ENCODE results near the gene PRKCE. TPM values are rescaled to one million over a fixed set of nuclear protein-coding genes. Genes with fewer than 3 reads are reported as not detected.

The PRKCE gene
- total and polyA plus RNA-seq, 2 of the 8 experiments (the other 6 are each of a cell fraction or from before 2014, with no cell fraction given): 0.54 to 2.1 TPM

DNA sequence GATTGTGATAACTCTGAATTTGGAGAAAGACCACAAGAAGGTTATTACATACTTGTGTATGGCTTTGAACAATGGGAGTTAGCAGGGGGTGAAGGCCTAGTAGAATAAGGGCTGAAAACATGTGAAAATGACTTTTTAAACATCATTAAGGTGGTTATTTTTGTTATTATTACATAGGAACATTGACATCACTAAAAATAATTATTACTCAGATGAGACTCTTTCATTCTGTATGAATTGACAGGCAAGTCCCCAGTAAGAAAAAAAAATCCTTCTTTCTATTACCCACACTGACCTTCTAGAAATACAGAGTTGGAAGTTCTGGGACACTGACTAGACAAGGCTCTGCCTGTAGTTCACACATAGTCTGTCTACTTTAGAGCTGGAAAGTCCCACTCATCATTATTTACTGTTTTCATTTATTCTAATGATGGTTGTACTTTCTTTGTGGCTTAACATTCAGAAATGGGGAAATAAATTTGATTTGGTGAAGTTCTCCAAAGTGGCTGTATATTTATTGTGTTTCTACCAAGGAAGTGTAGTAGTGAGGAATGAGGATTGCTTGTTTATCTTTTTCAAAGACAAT lies 426.1 kb downstream of the PRKCE start:
- H3K18ac ChIP-seq (ENCODE audit: extremely low read depth, low read length): no peak overlapping the region
- H3K14ac ChIP-seq (ENCODE audit: insufficient read length): no peak overlapping the region
- H3K23ac ChIP-seq (ENCODE audit: insufficient read length): no peak overlapping the region
- no peak overlapping the region for H4K8ac ChIP-seq (ENCODE audit: extremely low read depth, insufficient read depth, low read length)
- ChIA-PET CTCF (ENCODE audit: partially characterized antibody) (interaction anchor here (1.6 kb wide), 1 partner anchor 10 kb away, joined by 4 read pairs; no protein-coding TSS in a partner anchor), POLR2A (ENCODE audit: partially characterized antibody) (no interaction called here)
- no peak overlapping the region for H2BK15ac ChIP-seq (ENCODE audit: low read length)
- no peak overlapping the region for H3K4ac ChIP-seq (replicated peaks; ENCODE audit: insufficient read length, low read depth, low read length)
- H4K20me1 ChIP-seq (replicated peaks in 1 of 2; ENCODE audit: control insufficient read depth in 1 of 2, insufficient read depth in 2 of 2, low read length in 2 of 2): no peaks in the 10 kb centered on the region
- no peak overlapping the region for H2BK120ac ChIP-seq (replicated peaks; ENCODE audit: low read depth, low read length)
- no peaks in the 10 kb centered on the region for H3K79me1 ChIP-seq (ENCODE audit: low read depth, low read length)
- no peak overlapping the region for H2AFZ ChIP-seq (ENCODE audit: low read length)
- H3K4me3 ChIP-seq (ENCODE audit: extremely low read depth in 1 of 4, insufficient read depth in 2 of 4, low read depth in 3 of 4, low read length in 4 of 4): no peak overlapping the region
- H3K79me2 ChIP-seq (ENCODE audit: control insufficient read depth in 1 of 2, insufficient read depth in 2 of 2, low read length in 2 of 2): no peaks in the 10 kb centered on the region
- H2AK5ac ChIP-seq (ENCODE audit: low read depth, low read length): no peak overlapping the region
- no peak overlapping the region for H3K56ac ChIP-seq (replicated peaks; ENCODE audit: insufficient read length, low read depth, low read length)
- H3K23me2 ChIP-seq (ENCODE audit: low read depth, low read length): no peaks in the 10 kb centered on the region
- H2BK5ac ChIP-seq (ENCODE audit: low read depth, low read length): no peak overlapping the region
- no peak for DNase-seq (ENCODE audit: low read depth in 1 of 2, low spot score in 2 of 2)
- H2BK12ac ChIP-seq (ENCODE audit: low read depth, low read length): no peak overlapping the region
- no peak overlapping the region for H3K27ac ChIP-seq (ENCODE audit: low read depth, low read length)
- no peak for FAIRE-seq
- no peak overlapping the region for H3K9ac ChIP-seq (replicated peaks in 1 of 4; ENCODE audit: extremely low read depth in 1 of 4, low read depth in 3 of 4, low read length in 3 of 4)
- no peak overlapping the region for H4K91ac ChIP-seq (replicated peaks; ENCODE audit: insufficient read length, low read length)
- H3K27me3 ChIP-seq (replicated peaks in 1 of 4; ENCODE audit: control insufficient read depth in 3 of 4, extremely low read depth in 1 of 4, insufficient read depth in 3 of 4, low read length in 3 of 4): no peaks in the 10 kb centered on the region; a peak in 1 of 7 replicates
- H3K4me1 ChIP-seq (replicated peaks in 1 of 4; ENCODE audit: control insufficient read depth in 3 of 4, insufficient read depth in 4 of 4, low read length in 3 of 4): peaks cover 0 to 3% (median 0%) of the 10 kb centered on the region in 4 experiments; a peak in 2 of 7 replicates
- no peaks in the 10 kb centered on the region for H3K9me3 ChIP-seq (ENCODE audit: insufficient read depth in 2 of 2, low read depth in 1 of 2, low read length in 1 of 2)
- no peak overlapping the region for H3K4me2 ChIP-seq (ENCODE audit: insufficient read depth in 1 of 2, low read depth in 2 of 2, low read length in 2 of 2)
- H2BK20ac ChIP-seq (ENCODE audit: low read length): no peak overlapping the region
- H3K36me3 ChIP-seq (ENCODE audit: control insufficient read depth in 2 of 4, insufficient read depth in 4 of 4, low read length in 3 of 4): no peaks in the 10 kb centered on the region
- no peak overlapping the region for H4K5ac ChIP-seq (ENCODE audit: insufficient read length, low read depth, low read length)
- no peak for TF ChIP-seq JUND (IDR thresholded peaks at IDR 0.05; ENCODE audit: low read length)
- TF ChIP-seq RNF2 (IDR thresholded peaks at IDR 0.05; ENCODE audit: borderline replicate concordance, low read depth, low read length, missing control alignments, poor library complexity, severe bottlenecking): no peak
- TF ChIP-seq TCF12 (IDR thresholded peaks at IDR 0.05; ENCODE audit: low read depth, low read length): no peak
- TF ChIP-seq CEBPB (IDR thresholded peaks at IDR 0.05; ENCODE audit: low read depth, low read length): no peak
- TF ChIP-seq TAF1 (IDR thresholded peaks at IDR 0.05; ENCODE audit: low read depth, low read length): no peak
